Measurements from ENCODE around the gene LEF1. TPM values are rescaled to one million over a fixed set of nuclear protein-coding genes. Genes with fewer than 3 reads are reported as not detected.

Gene LEF1
- total RNA-seq, 1 donor from 2014 or later: 1.1 TPM

DNA sequence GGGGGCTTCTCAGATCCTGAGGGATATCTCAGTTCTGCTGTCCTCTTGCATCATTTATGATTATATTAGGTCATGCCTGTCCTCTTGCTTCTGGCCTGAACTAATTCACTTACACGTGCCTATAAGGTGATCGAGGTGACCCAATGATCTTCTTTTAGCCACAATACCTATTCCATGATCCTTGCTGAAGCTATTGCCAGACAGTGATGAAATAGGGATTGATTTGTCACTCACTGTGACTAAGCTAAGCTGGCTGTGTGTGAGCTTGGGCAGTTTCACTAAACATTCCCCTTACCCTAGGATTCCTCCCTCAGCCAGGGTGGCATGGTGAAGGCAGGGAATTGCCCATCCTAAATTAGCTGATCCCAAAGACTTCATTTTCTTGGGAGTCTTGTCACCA is 160.0 kb downstream of the LEF1 start:
- ATAC-seq (ENCODE audit: low read depth): no peak
- Mint-ChIP-seq H3K27ac (no peak overlapping the region), H3K36me3 (ENCODE audit: low read depth) (peaks cover 29% of the 10 kb centered on the region), H3K4me1 (peaks cover 3% of the 10 kb centered on the region), H3K4me3 (no peak overlapping the region), H3K27me3 (no peaks in the 10 kb centered on the region), H3K9me3 (no peaks in the 10 kb centered on the region)
- ChIA-PET CTCF (interaction anchor here (1.1 kb wide), 1 partner anchor 564 kb away, joined by 5 read pairs; no protein-coding TSS in a partner anchor), POLR2A (no interaction called here)
- TF ChIP-seq CTCF (IDR thresholded peaks at IDR 0.05): no peak
- intact Hi-C loops (cut with micrococcal nuclease): no loop called here
- DNase-seq: no peak

- intact Hi-C loops (cut with micrococcal nuclease): no loop called here
- Mint-ChIP-seq H3K36me3 (ENCODE audit: low read depth) (peaks cover 27% of the 10 kb centered on the region), H3K9me3 (no peaks in the 10 kb centered on the region), H3K27me3 (no peaks in the 10 kb centered on the region), H3K4me1 (peaks cover 3% of the 10 kb centered on the region), H3K27ac (no peak overlapping the region), H3K4me3 (no peak overlapping the region)
- DNase-seq: no peak
- TF ChIP-seq CTCF (IDR thresholded peaks at IDR 0.05): no peak
- ChIA-PET POLR2A (no interaction called here), CTCF (no interaction called here)
- ATAC-seq (ENCODE audit: low read depth): no peak
Observed at GRCh38 chr4:108007984-108008383, 160.7 kb downstream of the LEF1 start.

DNA sequence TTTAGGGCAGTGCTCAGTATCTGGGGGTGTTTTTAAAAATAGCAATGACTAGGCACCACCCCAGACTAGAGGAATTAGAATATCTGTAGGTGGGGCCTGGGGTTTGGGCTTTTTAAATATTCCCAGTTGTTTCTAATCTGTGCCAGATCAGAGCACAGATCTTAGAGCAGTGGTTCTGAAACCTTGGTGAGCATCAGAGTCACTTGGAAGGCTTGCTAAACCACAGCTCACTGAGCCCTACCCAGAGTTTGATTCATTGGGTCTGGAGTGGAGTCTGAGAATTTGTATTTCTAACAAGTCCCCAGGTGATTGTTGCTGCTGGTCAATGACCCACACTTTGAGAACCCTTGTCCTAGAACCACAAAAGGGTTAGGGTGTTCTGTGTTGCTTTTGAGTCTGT is 162.4 kb downstream of the LEF1 start:
- Mint-ChIP-seq H3K27me3 (no peaks in the 10 kb centered on the region), H3K36me3 (ENCODE audit: low read depth) (peaks cover 18% of the 10 kb centered on the region), H3K27ac (no peak overlapping the region), H3K9me3 (no peaks in the 10 kb centered on the region), H3K4me3 (no peak overlapping the region), H3K4me1 (peaks cover 3% of the 10 kb centered on the region)
- DNase-seq: no peak
- ChIA-PET CTCF (no interaction called here), POLR2A (no interaction called here)
- TF ChIP-seq CTCF (IDR thresholded peaks at IDR 0.05): no peak
- intact Hi-C loops (cut with micrococcal nuclease): no loop called here
- ATAC-seq (ENCODE audit: low read depth): no peak

DNA sequence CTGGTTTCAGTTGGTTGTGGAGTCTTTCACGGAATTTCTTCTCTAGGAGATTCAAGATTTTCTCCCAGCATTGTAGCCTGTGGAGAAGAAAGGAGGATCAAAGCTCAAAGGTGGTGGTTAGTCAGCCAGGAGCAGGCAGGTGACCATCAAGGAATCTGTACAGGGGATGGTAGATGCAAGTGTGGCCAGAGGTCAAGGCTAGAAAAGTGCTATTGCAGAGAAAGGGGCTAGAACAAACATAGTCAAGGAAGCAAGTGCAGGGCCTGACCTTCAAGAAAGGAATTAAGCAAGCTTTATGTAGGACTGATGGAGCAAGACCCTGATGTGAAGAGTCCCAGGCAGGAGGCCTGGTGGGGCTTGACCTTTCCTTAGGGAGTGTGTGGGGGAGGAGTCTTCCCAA is 162.9 kb downstream of the LEF1 start:
- Mint-ChIP-seq H3K4me3 (no peak overlapping the region), H3K36me3 (ENCODE audit: low read depth) (peaks cover 12% of the 10 kb centered on the region), H3K27me3 (no peaks in the 10 kb centered on the region), H3K4me1 (peaks cover 3% of the 10 kb centered on the region), H3K27ac (no peak overlapping the region), H3K9me3 (no peaks in the 10 kb centered on the region)
- ATAC-seq (ENCODE audit: low read depth): no peak
- ChIA-PET CTCF (interaction anchor here (1.0 kb wide), 1 partner anchor 13 kb away, joined by 4 read pairs; no protein-coding TSS in a partner anchor), POLR2A (no interaction called here)
- TF ChIP-seq CTCF (IDR thresholded peaks at IDR 0.05): no peak
- intact Hi-C loops (cut with micrococcal nuclease): no loop called here
- DNase-seq: no peak

- Mint-ChIP-seq H3K36me3 (ENCODE audit: low read depth) (peaks cover 10% of the 10 kb centered on the region), H3K9me3 (no peaks in the 10 kb centered on the region), H3K27ac (no peak overlapping the region), H3K4me1 (peaks cover 3% of the 10 kb centered on the region), H3K27me3 (no peaks in the 10 kb centered on the region), H3K4me3 (no peak overlapping the region)
- CTCF ChIA-PET: interaction anchor here (1.1 kb wide), 1 partner anchor 14 kb away, joined by 4 read pairs; no protein-coding TSS in a partner anchor
- ATAC-seq (ENCODE audit: low read depth) (no peak), DNase-seq (no peak)
- intact Hi-C loops (cut with micrococcal nuclease): no loop called here
- POLR2A ChIA-PET: no interaction called here
- no peak for TF ChIP-seq CTCF (IDR thresholded peaks at IDR 0.05)
Observed at GRCh38 chr4:108004646-108005045, 164.1 kb downstream of the LEF1 start.
